HEK293 (cell line): ENCODE measurements around the gene POLR2L.

Experiments used
- CTCF ChIA-PET: fragments of 350-600 bp; formaldehyde crosslinking; extraction: SDS; loops from one replicate; lab custom pipeline; 2021; ENCODE audit warnings: antibody characterized with exemption; lab: Yijun Ruan, JAX
- POLR2A ChIA-PET: fragments of 300-600 bp; formaldehyde crosslinking; extraction: SDS; loops from one replicate; lab custom pipeline; 2020; ENCODE audit warnings: antibody characterized with exemption, inconsistent platforms; lab: Yijun Ruan, JAX
- H3K27ac ChIP-seq: fragments of 200-500 bp; sonication (Bioruptor generic); 2 replicates; pipeline ENCODE4 v1.5.1; 2014; ENCODE audit warnings: low read depth, low read length, control low read depth, inconsistent platforms; ENCODE audit errors: extremely low read depth
- H3K36me3 ChIP-seq, 2 experiments: fragments of 200-500 bp in 1 of 2; sonication (Bioruptor generic) in 1 of 2; 1 replicate in 1 of 2; 2 replicates in 1 of 2; pipeline ENCODE4 v1.5.1; 2014 to 2017; ENCODE audit warnings: inconsistent platforms in 2 of 2, low read length in 2 of 2; ENCODE audit not compliant: control insufficient read depth in 2 of 2, insufficient read depth in 1 of 2
- H3K4me1 ChIP-seq: fragments of 200-500 bp; sonication (Bioruptor generic); 2 replicates; pipeline ENCODE4 v1.5.1; 2014; ENCODE audit warnings: mild to moderate bottlenecking, low read length, inconsistent platforms; ENCODE audit not compliant: control insufficient read depth, insufficient read depth
- H3K4me3 ChIP-seq: 2 replicates; pipeline ENCODE4 v1.5.1; 2011; ENCODE audit warnings: low read depth, mild to moderate bottlenecking, control low read depth, low read length, moderate library complexity
- H3K9me3 ChIP-seq: fragments of 200-500 bp; sonication (Bioruptor generic); 2 replicates; pipeline ENCODE4 v1.5.1; 2014; ENCODE audit warnings: low read depth, low read length, inconsistent platforms; ENCODE audit not compliant: control insufficient read depth, insufficient read depth
- IKZF3 ChIP-seq: fragments of 450-650 bp; IDR thresholded peaks from 2 replicates; pipeline ENCODE4 v1.5.0; 2018; ENCODE audit warnings: missing biosample characterization, mild to moderate bottlenecking, missing genetic modification characterization, moderate library complexity
- KLF7 ChIP-seq: fragments of 450-650 bp; formaldehyde crosslinking; IDR thresholded peaks from 2 replicates; pipeline ENCODE4 v1.5.1; 2016; ENCODE audit warnings: missing biosample characterization, missing genetic modification characterization, borderline replicate concordance
- KLF9 ChIP-seq: fragments of 450-650 bp; formaldehyde crosslinking; IDR thresholded peaks from 2 replicates; pipeline ENCODE4 v1.5.1; 2016; ENCODE audit warnings: missing biosample characterization, missing genetic modification characterization, low read depth
- SP2 ChIP-seq: fragments of 450-650 bp; formaldehyde crosslinking; IDR thresholded peaks from 2 replicates; pipeline ENCODE4 v1.5.1; 2016; ENCODE audit warnings: missing biosample characterization, missing genetic modification characterization
- ZBTB1 ChIP-seq: fragments of 450-650 bp; formaldehyde crosslinking; IDR thresholded peaks from 2 replicates; pipeline ENCODE4 v1.5.1; 2016; ENCODE audit warnings: missing biosample characterization, missing genetic modification characterization
- ZBTB21 ChIP-seq: fragments of 450-650 bp; formaldehyde crosslinking; IDR thresholded peaks from 2 replicates; pipeline ENCODE4 v1.5.1; 2017; ENCODE audit warnings: missing biosample characterization, missing genetic modification characterization
- ZFP3 ChIP-seq: fragments of 450-650 bp; formaldehyde crosslinking; IDR thresholded peaks from 2 replicates; pipeline ENCODE4 v1.5.1; 2016; ENCODE audit warnings: low read depth, missing biosample characterization, missing genetic modification characterization
- ZNF133 ChIP-seq: fragments of 450-650 bp; formaldehyde crosslinking; IDR thresholded peaks from 2 replicates; pipeline ENCODE4 v1.5.1; 2016; ENCODE audit warnings: missing biosample characterization, missing genetic modification characterization
- ZNF184 ChIP-seq: fragments of 450-650 bp; IDR thresholded peaks from 2 replicates; pipeline ENCODE4 v1.5.1; 2018; ENCODE audit warnings: missing biosample characterization, mild to moderate bottlenecking, missing genetic modification characterization
- ZNF202 ChIP-seq: fragments of 450-650 bp; formaldehyde crosslinking; IDR thresholded peaks from 2 replicates; pipeline ENCODE4 v1.5.1; 2016; ENCODE audit warnings: missing biosample characterization, missing genetic modification characterization, borderline replicate concordance
- ZNF24 ChIP-seq: fragments of 450-650 bp; formaldehyde crosslinking; IDR thresholded peaks from 2 replicates; pipeline ENCODE4 v1.5.1; 2016; ENCODE audit warnings: missing biosample characterization, missing genetic modification characterization
- ZNF366 ChIP-seq: fragments of 450-650 bp; formaldehyde crosslinking; conservative IDR thresholded peaks from 2 replicates; pipeline ENCODE4 v1.5.1; 2016; ENCODE audit warnings: missing biosample characterization, missing genetic modification characterization
- ZNF423 ChIP-seq: fragments of 450-650 bp; formaldehyde crosslinking; IDR thresholded peaks from 2 replicates; pipeline ENCODE4 v1.5.1; 2016; ENCODE audit warnings: missing biosample characterization, missing genetic modification characterization
- ZNF629 ChIP-seq: fragments of 450-650 bp; formaldehyde crosslinking; IDR thresholded peaks from 2 replicates; pipeline ENCODE4 v1.5.1; 2017; ENCODE audit warnings: missing biosample characterization, missing genetic modification characterization
- TF ChIP-seq, protein P1 (sequence below): fragments of 450-650 bp; formaldehyde crosslinking; IDR thresholded peaks from 2 replicates; pipeline ENCODE4 v1.5.1; 2016; ENCODE audit warnings: missing biosample characterization, missing genetic modification characterization

The POLR2L gene

DNA sequence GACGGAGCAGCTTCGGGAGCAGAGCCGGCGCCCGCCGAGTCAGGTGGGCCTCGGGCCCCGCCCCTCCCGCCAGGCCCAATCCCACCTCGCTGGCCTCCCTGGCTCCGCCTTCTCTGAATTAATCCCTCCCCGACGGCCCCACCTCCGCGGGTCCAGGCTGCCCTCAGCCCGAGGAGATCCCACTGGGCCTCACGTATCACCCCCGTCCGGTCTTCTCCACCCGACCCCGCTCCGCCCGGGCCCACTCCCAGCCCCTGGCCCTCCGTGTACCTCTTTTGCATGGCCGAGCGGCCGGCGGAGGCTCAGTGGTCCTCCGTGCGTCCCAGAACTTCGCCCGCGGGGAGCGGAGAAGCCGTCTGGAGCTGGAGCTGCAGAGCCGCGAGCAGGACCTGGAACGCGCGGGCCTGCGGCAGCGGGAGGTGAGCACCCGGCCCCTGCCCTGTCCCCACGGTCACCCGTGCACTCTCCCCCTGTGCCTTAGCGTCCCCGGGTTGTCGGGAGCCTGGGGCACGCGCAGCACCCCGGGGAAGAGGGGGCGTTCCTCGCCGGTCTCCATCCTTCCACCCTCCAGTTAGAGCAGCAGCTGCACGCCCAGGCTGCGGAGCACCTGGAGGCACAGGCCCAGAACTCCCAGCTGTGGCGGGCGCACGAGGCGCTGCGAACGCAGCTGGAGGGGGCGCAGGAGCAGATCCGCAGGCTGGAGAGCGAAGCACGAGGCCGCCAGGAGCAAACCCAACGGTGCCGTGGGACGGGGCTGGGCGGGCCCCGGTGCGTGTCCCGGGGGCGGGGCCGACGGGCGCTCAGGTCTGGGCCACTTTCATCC is 11.8 kb downstream of the POLR2L start:
- Histone ChIP-seq H3K9me3 (no peaks in the 10 kb centered on the region), H3K4me3 (no peak overlapping the region), H3K4me1 (no peaks in the 10 kb centered on the region; the same call in 1 of the 2 replicates), H3K36me3 (peaks cover 0 to 17% of the 10 kb centered on the region in 2 experiments; a peak in 1 of 3 replicates), H3K27ac (no peak overlapping the region)
- TF ChIP-seq ZNF133, result no peak
- no peak for TF ChIP-seq ZFP3 (tag by site-specific recombination)
- no peak for TF ChIP-seq ZNF366
- TF ChIP-seq SP2 (tag by site-specific recombination), result 0 out of 2 replicates have a peak, but pooled peaks have one; percentile 12
- no peak for TF ChIP-seq KLF7
- TF ChIP-seq ZNF629 (tag by site-specific recombination), result no peak
- no peak for TF ChIP-seq ZBTB1 (tag by site-specific recombination)
- CTCF ChIA-PET, result no interaction called here
- POLR2A ChIA-PET, result interaction anchor here (0.7 to 15.0 kb wide), 6 partner anchors 8 to 27 kb away, joined by 3 to 202 read pairs (median 4); partner anchors contain the start of genes PNPLA2, POLR2L and TSPAN4

DNA sequence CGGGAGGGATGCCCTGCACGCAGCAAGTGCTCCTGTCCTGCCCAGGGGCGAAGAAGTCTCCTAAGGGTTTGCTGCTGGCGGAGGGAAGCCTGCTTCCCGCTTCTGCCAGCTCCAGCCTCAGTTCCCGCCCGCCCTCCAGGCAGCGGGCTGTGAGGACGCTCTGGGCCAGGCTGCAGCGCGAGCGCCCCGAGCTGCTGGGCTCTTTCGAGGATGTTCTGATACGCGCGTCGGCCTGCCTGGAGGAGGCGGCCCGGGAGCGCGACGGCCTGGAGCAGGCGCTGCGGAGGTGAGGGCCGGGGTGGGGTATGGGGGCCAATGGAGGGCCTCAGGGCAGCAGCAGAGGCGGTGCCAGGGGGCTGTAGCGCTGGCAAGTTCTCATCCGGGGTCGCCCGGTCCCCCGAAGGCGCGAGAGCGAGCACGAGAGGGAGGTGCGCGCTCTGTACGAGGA is 12.5 kb downstream of the POLR2L start:
- ChIA-PET CTCF (interaction anchor here (0.8 kb wide), 1 partner anchor 19 kb away, joined by 3 read pairs; no protein-coding TSS in a partner anchor), POLR2A (interaction anchor here (0.6 to 15.0 kb wide), 4 partner anchors 12 to 46 kb away, joined by 4 to 202 read pairs (median 38); partner anchors contain the start of genes PNPLA2, POLR2L and TSPAN4)
- Histone ChIP-seq H3K36me3 (peaks cover 0 to 19% of the 10 kb centered on the region in 2 experiments; a peak in 1 of 3 replicates), H3K4me3 (peak overlapping the region; percentile 9; the same call in 1 of the 2 replicates), H3K27ac (no peak overlapping the region), H3K9me3 (no peaks in the 10 kb centered on the region), H3K4me1 (no peaks in the 10 kb centered on the region; the same call in 1 of the 2 replicates)
- TF ChIP-seq ZBTB21, result no peak
- TF ChIP-seq ZNF202 (tag by site-specific recombination), result no peak

DNA sequence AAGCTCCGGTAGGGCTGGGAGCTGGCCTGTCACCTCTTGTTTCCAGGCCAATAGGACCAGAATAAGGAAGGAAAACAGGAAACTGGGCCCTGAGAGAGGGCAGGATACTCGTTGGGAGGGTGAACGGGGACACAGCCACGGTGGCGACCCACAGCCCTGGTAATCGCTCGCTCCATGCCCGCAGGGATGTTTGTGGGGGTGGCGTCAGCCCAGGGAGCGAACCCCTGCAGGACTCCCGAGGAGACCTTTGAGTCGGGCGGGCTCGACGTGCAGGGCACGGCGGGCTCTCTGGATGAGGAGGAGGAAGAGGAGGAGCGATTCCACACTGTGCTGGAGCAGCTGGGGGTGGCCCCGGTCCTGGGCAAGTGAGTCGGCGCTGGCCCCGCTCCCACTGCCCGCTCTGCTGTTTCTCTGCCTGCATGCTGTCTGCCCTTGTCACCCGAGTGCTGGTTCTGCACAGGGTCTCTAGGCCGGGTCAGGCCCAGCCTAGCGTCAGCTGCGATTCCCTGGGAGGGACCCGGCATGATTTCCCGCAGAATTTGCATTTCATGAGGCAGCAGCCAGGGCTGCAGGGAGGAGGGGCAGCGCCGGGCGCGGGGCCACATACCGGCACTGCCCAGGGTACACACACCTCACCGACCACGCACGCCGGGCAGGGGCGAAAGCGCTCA is 13.0 kb downstream of the POLR2L start:
- Histone ChIP-seq H3K4me1 (no peaks in the 10 kb centered on the region; the same call in 1 of the 2 replicates), H3K9me3 (no peaks in the 10 kb centered on the region), H3K27ac (no peak overlapping the region), H3K4me3 (no peak overlapping the region), H3K36me3 (peaks cover 0 to 19% of the 10 kb centered on the region in 2 experiments; a peak in 1 of 3 replicates)
- POLR2A ChIA-PET, result interaction anchor here (0.6 to 15.0 kb wide), 3 partner anchors 13 to 46 kb away, joined by 5 to 202 read pairs (median 70); partner anchors contain the start of genes PNPLA2, POLR2L and TSPAN4
- TF ChIP-seq ZNF423, result no peak
- no peak for TF ChIP-seq ZNF184 (tag by site-specific recombination)
- TF ChIP-seq, protein P1, sequence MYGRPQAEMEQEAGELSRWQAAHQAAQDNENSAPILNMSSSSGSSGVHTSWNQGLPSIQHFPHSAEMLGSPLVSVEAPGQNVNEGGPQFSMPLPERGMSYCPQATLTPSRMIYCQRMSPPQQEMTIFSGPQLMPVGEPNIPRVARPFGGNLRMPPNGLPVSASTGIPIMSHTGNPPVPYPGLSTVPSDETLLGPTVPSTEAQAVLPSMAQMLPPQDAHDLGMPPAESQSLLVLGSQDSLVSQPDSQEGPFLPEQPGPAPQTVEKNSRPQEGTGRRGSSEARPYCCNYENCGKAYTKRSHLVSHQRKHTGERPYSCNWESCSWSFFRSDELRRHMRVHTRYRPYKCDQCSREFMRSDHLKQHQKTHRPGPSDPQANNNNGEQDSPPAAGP (tag by site-specific recombination), result no peak
- no peak for TF ChIP-seq IKZF3 (tag by site-specific recombination)
- no peak for TF ChIP-seq KLF9 (tag by site-specific recombination)
- peak; percentile 12; the same call in 1 of the 2 replicates for TF ChIP-seq SP2 (tag by site-specific recombination)
- TF ChIP-seq ZNF24 (tag by site-specific recombination), result no peak
- no peak for TF ChIP-seq ZNF366
- CTCF ChIA-PET, result interaction anchor here (0.8 to 1.3 kb wide), 2 partner anchors 18 to 222 kb away, joined by 3 to 5 read pairs; no protein-coding TSS in a partner anchor
